Measurements from ENCODE around the gene RCBTB2.

Gene RCBTB2

GRCh38 chr13:48493851-48494250 lies 39.0 kb downstream of the RCBTB2 start:
- peak; percentile 83 for TF ChIP-seq PRDM6 (tag by site-specific recombination; IDR thresholded peaks at IDR 0.05)
- TF ChIP-seq SP7 (tag by site-specific recombination; IDR thresholded peaks at IDR 0.05) = no peak
- 0 out of 2 replicates have a peak, but pooled peaks have one; percentile 22 for TF ChIP-seq HIC1 (tag by site-specific recombination; IDR thresholded peaks at IDR 0.05)
- no peak for TF ChIP-seq ZBTB48 (tag by site-specific recombination; IDR thresholded peaks at IDR 0.05)
- TF ChIP-seq ZBTB44 (tag by site-specific recombination; IDR thresholded peaks at IDR 0.05) = 0 out of 2 replicates have a peak, but pooled peaks have one; percentile 28
- TF ChIP-seq ZSCAN5A (tag by site-specific recombination; IDR thresholded peaks at IDR 0.05) = no peak
- no peak for TF ChIP-seq ZNF513 (tag by site-specific recombination; IDR thresholded peaks at IDR 0.05)
- TF ChIP-seq CTCF (tag by site-specific recombination; IDR thresholded peaks at IDR 0.05) = no peak
- no peak for TF ChIP-seq ZNF16 (tag by site-specific recombination; IDR thresholded peaks at IDR 0.05; ENCODE audit: low read depth)
- Histone ChIP-seq H3K4me1 (ENCODE audit: control insufficient read depth, insufficient read depth, low read length) (peaks cover 7% of the 10 kb centered on the region), H3K27ac (ENCODE audit: extremely low read depth, low read depth, low read length) (no peak overlapping the region), H3K36me3 (ENCODE audit: control insufficient read depth in 2 of 2, insufficient read depth in 1 of 2, low read length in 2 of 2) (no peaks in the 10 kb centered on the region), H3K9me3 (ENCODE audit: control insufficient read depth, insufficient read depth, low read depth, low read length) (no peaks in the 10 kb centered on the region), H3K4me3 (ENCODE audit: low read depth, low read length) (no peak overlapping the region)
- POLR2A ChIA-PET = no interaction called here
- CTCF ChIA-PET = no interaction called here

- Histone ChIP-seq H3K4me3 (ENCODE audit: low read depth, low read length) (no peak overlapping the region), H3K4me1 (ENCODE audit: control insufficient read depth, insufficient read depth, low read length) (peaks cover 7% of the 10 kb centered on the region), H3K36me3 (ENCODE audit: control insufficient read depth in 2 of 2, insufficient read depth in 1 of 2, low read length in 2 of 2) (no peaks in the 10 kb centered on the region), H3K27ac (ENCODE audit: extremely low read depth, low read depth, low read length) (no peak overlapping the region), H3K9me3 (ENCODE audit: control insufficient read depth, insufficient read depth, low read depth, low read length) (no peaks in the 10 kb centered on the region)
- CTCF ChIA-PET = no interaction called here
- POLR2A ChIA-PET = no interaction called here
- TF ChIP-seq ZNF19 (tag by site-specific recombination; IDR thresholded peaks at IDR 0.05; ENCODE audit: low read depth) (no peak), ZNF398 (tag by site-specific recombination; IDR thresholded peaks at IDR 0.05) (peak; percentile 68), ZEB2 (tag by site-specific recombination; IDR thresholded peaks at IDR 0.05) (no peak), ZNF596 (tag by site-specific recombination; IDR thresholded peaks at IDR 0.05) (peak; percentile 86), EGR2 (tag by site-specific recombination; IDR thresholded peaks at IDR 0.05; ENCODE audit: low read depth) (peak; percentile 89), ZNF280C (tag by site-specific recombination; IDR thresholded peaks at IDR 0.05) (0 out of 2 replicates have a peak, but pooled peaks have one; percentile 56), ZSCAN4 (tag by site-specific recombination; IDR thresholded peaks at IDR 0.05) (peak; percentile 95)
These were observed 39.7 kb downstream of the RCBTB2 start for GRCh38 chr13:48493066-48493765.
